Fibroblast of gingiva (primary cell): ENCODE data around the gene DUSP3.

Source experiments
- DNase-seq: peaks from one replicate; pipeline ENCODE4 v3.0.0-alpha.2; 2011; ENCODE audit warnings: low read depth

Gene DUSP3

GRCh38 chr17:43778337-43779144 lies at the start of gene DUSP3:
DUSP3 (minus strand) TSS chr17:43778977; CDS start chr17:43778924, 53 bp downstream.
- peak; percentile 94 for DNase-seq

GRCh38 chr17:43827596-43827995 lies 48.8 kb upstream of the DUSP3 start:
- no peak for DNase-seq

GRCh38 chr17:43826206-43826605 lies 47.4 kb upstream of the DUSP3 start:
- no peak for DNase-seq

GRCh38 chr17:43825567-43825966 lies 46.8 kb upstream of the DUSP3 start:
- DNase-seq, result no peak

- no peak for DNase-seq
Observed at GRCh38 chr17:43823350-43824084, 44.7 kb upstream of the DUSP3 start.

GRCh38 chr17:43822570-43823190 lies 43.9 kb upstream of the DUSP3 start:
- DNase-seq, result no peak

- no peak for DNase-seq
Observed at GRCh38 chr17:43820759-43821158, 42.0 kb upstream of the DUSP3 start.

- no peak for DNase-seq
Observed at GRCh38 chr17:43818966-43819365, 40.2 kb upstream of the DUSP3 start.

- DNase-seq, result no peak
Observed at GRCh38 chr17:43817826-43818225, 39.0 kb upstream of the DUSP3 start.

GRCh38 chr17:43816336-43817320 lies 37.9 kb upstream of the DUSP3 start:
- DNase-seq, result no peak

- peak; percentile 67 for DNase-seq
Observed at GRCh38 chr17:43814714-43815113, 35.9 kb upstream of the DUSP3 start.

- DNase-seq, result no peak
Observed at GRCh38 chr17:43814026-43814425, 35.2 kb upstream of the DUSP3 start.

- DNase-seq, result no peak
Observed at GRCh38 chr17:43813386-43813785, 34.6 kb upstream of the DUSP3 start.

- no peak for DNase-seq
Observed at GRCh38 chr17:43812396-43813265, 33.9 kb upstream of the DUSP3 start.

GRCh38 chr17:43810823-43811222 lies 32.0 kb upstream of the DUSP3 start:
- no peak for DNase-seq

GRCh38 chr17:43810226-43810715 lies 31.5 kb upstream of the DUSP3 start:
- no peak for DNase-seq

- no peak for DNase-seq
Observed at GRCh38 chr17:43809121-43809520, 30.3 kb upstream of the DUSP3 start.

- DNase-seq, result no peak
Observed at GRCh38 chr17:43808076-43808475, 29.3 kb upstream of the DUSP3 start.

- DNase-seq, result no peak
Observed at GRCh38 chr17:43805117-43805516, 26.3 kb upstream of the DUSP3 start.

- DNase-seq, result no peak
Observed at GRCh38 chr17:43803758-43804157, 25.0 kb upstream of the DUSP3 start.

GRCh38 chr17:43801844-43802243 lies 23.1 kb upstream of the DUSP3 start:
- DNase-seq, result no peak
